ENCODE data around the gene PDCD6IP. TPM values are rescaled to one million over a fixed set of nuclear protein-coding genes. Genes with fewer than 3 reads are reported as not detected.
A peak's percentile ranks its signal among the peaks of the same experiment; 100 is the strongest.
"Not testable (repeated sequence)": the region's sequence is repeated elsewhere in the genome, so short reads cannot be mapped to it uniquely, and the experiment has no call there.

PDCD6IP gene
- polyA plus RNA-seq (ENCODE audit: insufficient read length) = 104 TPM

- peak; percentile 92 for DNase-seq
Measured at GRCh38 chr3:33798418-33799201, at the start of gene PDCD6IP. Gene PDCD6IP (plus strand): TSS chr3:33798630. CDS start chr3:33798729, 99 bp downstream.

GRCh38 chr3:33749546-33750210 is 48.8 kb upstream of the PDCD6IP start:
- no peak for DNase-seq

GRCh38 chr3:33750211-33750548 is 48.2 kb upstream of the PDCD6IP start:
- DNase-seq = no peak

GRCh38 chr3:33751336-33751735 is 47.1 kb upstream of the PDCD6IP start:
- no peak for DNase-seq

- not testable (repeated sequence) for DNase-seq
Measured at GRCh38 chr3:33754391-33754790, 44.0 kb upstream of the PDCD6IP start.

- no peak for DNase-seq
Measured at GRCh38 chr3:33758281-33758680, 40.1 kb upstream of the PDCD6IP start.

GRCh38 chr3:33758864-33759263 is 39.6 kb upstream of the PDCD6IP start:
- DNase-seq = no peak

GRCh38 chr3:33768578-33769330 is 29.7 kb upstream of the PDCD6IP start:
- DNase-seq = no peak

- DNase-seq = no peak
Measured at GRCh38 chr3:33773637-33774036, 24.8 kb upstream of the PDCD6IP start.

- DNase-seq = no peak
Measured at GRCh38 chr3:33775363-33775762, 23.1 kb upstream of the PDCD6IP start.

- no peak for DNase-seq
Measured at GRCh38 chr3:33777996-33778395, 20.4 kb upstream of the PDCD6IP start.

- DNase-seq = no peak
Measured at GRCh38 chr3:33779751-33780150, 18.7 kb upstream of the PDCD6IP start.

- not testable (repeated sequence) for DNase-seq
Measured at GRCh38 chr3:33781413-33781812, 17.0 kb upstream of the PDCD6IP start.

- no peak for DNase-seq
Measured at GRCh38 chr3:33786565-33787327, 11.7 kb upstream of the PDCD6IP start.

GRCh38 chr3:33787328-33788009 is 11.0 kb upstream of the PDCD6IP start:
- DNase-seq = peak; percentile 58

- no peak for DNase-seq
Measured at GRCh38 chr3:33789183-33789954, 9.1 kb upstream of the PDCD6IP start.

GRCh38 chr3:33790091-33790490 is 8.3 kb upstream of the PDCD6IP start:
- DNase-seq = no peak

GRCh38 chr3:33791477-33792166 is 6.8 kb upstream of the PDCD6IP start:
- DNase-seq = no peak

GRCh38 chr3:33792167-33792892 is 6.1 kb upstream of the PDCD6IP start:
- DNase-seq = no peak

- no peak for DNase-seq
Measured at GRCh38 chr3:33795131-33795530, 3.3 kb upstream of the PDCD6IP start.

Data from hindlimb muscle (tissue), 1 donor.